OCI-LY3 (cell line): ENCODE measurements around the gene SULT1A3.
A peak's percentile ranks its signal among the peaks of the same experiment; 100 is the strongest.
"Not testable (repeated sequence)": the region's sequence is repeated elsewhere in the genome, so short reads cannot be mapped to it uniquely, and the experiment has no call there.

Experiments used
- H2AFZ ChIP-seq: fragments of 200-600, 300-600 bp; shearing (Covaris generic); 2 replicates; pipeline ENCODE4 v1.6.0; 2014; ENCODE audit warnings: antibody characterized with exemption, low read depth, low read length
- H3K27ac ChIP-seq: fragments of 200-600, 300-600 bp; sonication (generic); 2 replicates; pipeline ENCODE4 v1.5.1; 2014; ENCODE audit warnings: mild to moderate bottlenecking, low read length, moderate library complexity, mixed read lengths
- H3K27me3 ChIP-seq: fragments of 200-600, 300-600 bp; sonication (generic); 2 replicates; pipeline ENCODE4 v1.6.1; 2014; ENCODE audit warnings: low read depth, low read length, mixed read lengths
- H3K36me3 ChIP-seq: fragments of 200-600, 300-600 bp; sonication (generic); replicated peaks from 2 replicates; pipeline ENCODE3; 2014; ENCODE audit warnings: low read depth, low read length, mixed read lengths
- H3K4me1 ChIP-seq: fragments of 300-600, 200-600 bp; sonication (generic); 2 replicates; pipeline ENCODE4 v1.6.1; 2014; ENCODE audit warnings: low read length, mixed read lengths
- H3K4me2 ChIP-seq: fragments of 200-600, 300-600 bp; sonication (generic); 2 replicates; pipeline ENCODE4 v1.6.1; 2014; ENCODE audit warnings: low read length, mixed read lengths
- H3K4me3 ChIP-seq: fragments of 300-600, 200-600 bp; sonication (generic); 2 replicates; pipeline ENCODE4 v1.5.1; 2014; ENCODE audit warnings: antibody characterized with exemption, mild to moderate bottlenecking, low read length, moderate library complexity
- H3K79me2 ChIP-seq: fragments of 300-600, 200-600 bp; shearing (Covaris generic); 2 replicates; pipeline ENCODE4 v1.6.1; 2014; ENCODE audit warnings: mild to moderate bottlenecking, low read length, mixed read lengths
- H3K9ac ChIP-seq: fragments of 300-600, 200-600 bp; shearing (Covaris generic); 2 replicates; pipeline ENCODE4 v1.6.0; 2014; ENCODE audit warnings: mild to moderate bottlenecking, low read length, moderate library complexity
- H3K9me3 ChIP-seq: fragments of 200-600, 300-600 bp; shearing (Covaris generic); 2 replicates; pipeline ENCODE4 v1.6.1; 2014; ENCODE audit warnings: low read length, mixed read lengths; ENCODE audit not compliant: insufficient read depth
- H4K20me1 ChIP-seq: fragments of 200-600, 300-600 bp; sonication (generic); 2 replicates; pipeline ENCODE4 v1.6.1; 2016; ENCODE audit warnings: low read length, mixed read lengths; ENCODE audit not compliant: insufficient read depth
- EZH2phosphoT487 ChIP-seq: fragments of 200-600 bp; shearing (Covaris generic); IDR thresholded peaks from 2 replicates; pipeline ENCODE4 v1.6.1; 2018; ENCODE audit warnings: antibody characterized with exemption, mixed run types, low read depth
- TF ChIP-seq, protein P1 (sequence below): fragments of 200-600, 300-600 bp; sonication (generic); IDR thresholded peaks from 2 replicates; pipeline ENCODE4 v1.5.1; 2014; ENCODE audit warnings: antibody characterized with exemption, low read length, low read depth

Gene SULT1A3

DNA sequence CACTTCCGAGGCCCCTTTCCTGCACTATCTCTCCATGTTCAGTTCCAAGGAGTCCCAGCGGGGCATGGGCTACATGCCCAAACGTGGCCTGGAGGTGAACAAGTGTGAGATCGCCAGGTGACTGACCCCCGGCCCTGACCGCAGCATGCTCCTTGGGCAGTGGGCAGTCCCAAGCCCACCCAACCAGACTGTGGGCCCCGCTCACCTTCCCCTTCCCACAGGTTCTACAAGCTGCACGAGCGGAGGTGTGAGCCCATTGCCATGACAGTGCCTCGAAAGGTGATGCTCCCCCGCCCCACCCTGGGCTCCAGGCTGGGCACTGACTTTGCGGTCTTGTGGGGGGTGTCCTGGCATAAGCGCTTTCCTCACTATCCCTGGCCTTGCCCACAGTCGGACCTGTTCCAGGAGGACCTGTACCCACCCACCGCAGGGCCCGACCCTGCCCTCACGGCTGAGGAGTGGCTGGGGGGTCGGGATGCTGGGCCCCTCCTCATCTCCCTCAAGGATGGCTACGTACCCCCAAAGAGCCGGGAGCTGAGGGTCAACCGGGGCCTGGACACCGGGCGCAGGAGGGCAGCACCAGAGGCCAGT, 11.0 kb upstream of the SULT1A3 start:
- Histone ChIP-seq H3K9ac (no peak overlapping the region), H3K27ac (peak overlapping the region; percentile 96), H3K4me1 (peaks cover 36% of the 10 kb centered on the region), H3K79me2 (peaks cover 52% of the 10 kb centered on the region), H3K36me3 (peaks cover 41% of the 10 kb centered on the region), H4K20me1 (peaks cover 5% of the 10 kb centered on the region), H2AFZ (no peak overlapping the region), H3K9me3 (no peaks in the 10 kb centered on the region), H3K4me2 (no peak overlapping the region), H3K4me3 (no peak overlapping the region), H3K27me3 (no peaks in the 10 kb centered on the region)
- TF ChIP-seq, protein P1, sequence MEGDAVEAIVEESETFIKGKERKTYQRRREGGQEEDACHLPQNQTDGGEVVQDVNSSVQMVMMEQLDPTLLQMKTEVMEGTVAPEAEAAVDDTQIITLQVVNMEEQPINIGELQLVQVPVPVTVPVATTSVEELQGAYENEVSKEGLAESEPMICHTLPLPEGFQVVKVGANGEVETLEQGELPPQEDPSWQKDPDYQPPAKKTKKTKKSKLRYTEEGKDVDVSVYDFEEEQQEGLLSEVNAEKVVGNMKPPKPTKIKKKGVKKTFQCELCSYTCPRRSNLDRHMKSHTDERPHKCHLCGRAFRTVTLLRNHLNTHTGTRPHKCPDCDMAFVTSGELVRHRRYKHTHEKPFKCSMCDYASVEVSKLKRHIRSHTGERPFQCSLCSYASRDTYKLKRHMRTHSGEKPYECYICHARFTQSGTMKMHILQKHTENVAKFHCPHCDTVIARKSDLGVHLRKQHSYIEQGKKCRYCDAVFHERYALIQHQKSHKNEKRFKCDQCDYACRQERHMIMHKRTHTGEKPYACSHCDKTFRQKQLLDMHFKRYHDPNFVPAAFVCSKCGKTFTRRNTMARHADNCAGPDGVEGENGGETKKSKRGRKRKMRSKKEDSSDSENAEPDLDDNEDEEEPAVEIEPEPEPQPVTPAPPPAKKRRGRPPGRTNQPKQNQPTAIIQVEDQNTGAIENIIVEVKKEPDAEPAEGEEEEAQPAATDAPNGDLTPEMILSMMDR: no peak
- no peak for TF ChIP-seq EZH2phosphoT487

DNA sequence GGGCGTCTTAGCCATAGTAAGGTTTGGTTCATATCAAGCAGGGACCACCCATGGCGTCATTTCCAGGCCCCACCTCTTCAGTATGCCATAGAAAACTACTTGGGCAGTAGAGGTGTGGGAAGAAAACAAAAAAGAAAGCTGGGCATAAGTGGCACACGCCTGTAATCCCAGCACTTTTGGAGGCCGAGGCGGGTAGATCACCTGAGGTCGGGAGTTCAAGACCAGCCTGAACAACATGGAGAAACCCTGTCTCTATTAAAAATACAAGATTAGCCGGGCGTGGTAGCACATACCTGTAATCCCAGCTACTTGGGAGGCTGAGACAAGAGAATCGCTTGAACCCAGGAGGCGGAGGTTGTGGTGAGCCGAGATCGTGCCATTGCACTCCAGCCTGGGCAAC, 7.9 kb upstream of the SULT1A3 start:
- peaks cover 20% of the 10 kb centered on the region for H3K4me1 ChIP-seq
- not testable (repeated sequence) for H3K27ac ChIP-seq, H3K9ac ChIP-seq, H2AFZ ChIP-seq, H3K4me3 ChIP-seq, H3K27me3 ChIP-seq, H4K20me1 ChIP-seq, H3K9me3 ChIP-seq, H3K4me2 ChIP-seq
- peaks cover 21% of the 10 kb centered on the region for H3K79me2 ChIP-seq
- H3K36me3 ChIP-seq: peaks cover 22% of the 10 kb centered on the region

DNA sequence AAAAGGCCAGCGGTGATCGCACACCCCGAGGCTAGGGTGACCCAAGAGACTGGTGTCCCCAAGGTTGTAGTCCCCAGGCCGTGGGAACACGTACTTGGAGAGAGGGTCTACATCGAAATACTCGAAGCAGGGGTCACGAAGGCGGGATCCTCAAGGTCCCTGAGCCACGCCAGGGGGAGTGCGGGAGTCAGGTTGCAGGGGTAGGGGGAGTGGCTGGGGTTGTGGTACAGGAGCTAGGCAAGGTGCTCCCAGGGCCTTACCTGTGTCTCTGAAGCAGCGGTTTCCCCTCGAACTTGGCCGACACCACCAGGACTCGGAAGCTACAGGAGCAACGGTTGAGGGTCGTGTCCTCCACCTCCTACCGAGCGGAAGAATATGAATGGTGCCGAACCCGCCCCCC, 6.0 kb upstream of the SULT1A3 start:
- H3K27ac ChIP-seq, H3K4me2 ChIP-seq, H3K27me3 ChIP-seq, H3K4me3 ChIP-seq, H4K20me1 ChIP-seq, H3K9ac ChIP-seq, H2AFZ ChIP-seq, H3K79me2 ChIP-seq, H3K4me1 ChIP-seq, H3K36me3 ChIP-seq, H3K9me3 ChIP-seq: not testable (repeated sequence)

DNA sequence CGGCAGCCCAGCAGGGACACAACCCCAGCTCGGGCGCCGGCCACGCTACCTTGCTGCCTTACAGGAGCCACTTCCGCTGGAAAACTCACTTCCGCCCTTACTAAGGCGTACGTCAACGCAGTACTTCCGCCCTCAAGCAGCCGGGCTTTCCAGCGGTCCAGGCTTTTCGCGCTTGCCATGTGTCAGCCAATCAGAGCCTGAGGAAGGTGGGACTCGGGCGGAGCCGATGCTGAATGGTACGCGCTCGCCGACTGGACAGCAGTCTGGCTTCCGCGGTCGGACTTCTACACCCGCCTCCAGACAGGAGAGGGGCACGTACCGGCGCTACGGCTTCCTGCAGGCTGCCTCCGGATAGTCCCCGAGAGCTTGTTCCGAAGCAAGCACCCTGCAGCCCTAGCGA, 5.4 kb upstream of the SULT1A3 start, which contains the start of the genes BOLA2B and SLX1A:
Gene BOLA2B, minus strand, starts transcription at position 52 of the 400 bp plus-strand sequence. CDS start 71 bp downstream, outside the sequence.
Gene SLX1A, plus strand, starts transcription at position 261 of the 400 bp plus-strand sequence. CDS start 210 bp downstream, outside the sequence.
- Histone ChIP-seq H3K4me3 (peak within 1 kb of the TSS; percentile 53; the same call in 1 of the 2 replicates), H3K4me2 (peak within 1 kb of the TSS; percentile 32; the same call in 1 of the 2 replicates)
- not testable (repeated sequence) for H2AFZ ChIP-seq, H3K4me1 ChIP-seq, H4K20me1 ChIP-seq, H3K79me2 ChIP-seq, H3K9me3 ChIP-seq, H3K36me3 ChIP-seq, H3K27ac ChIP-seq, H3K27me3 ChIP-seq, H3K9ac ChIP-seq

DNA sequence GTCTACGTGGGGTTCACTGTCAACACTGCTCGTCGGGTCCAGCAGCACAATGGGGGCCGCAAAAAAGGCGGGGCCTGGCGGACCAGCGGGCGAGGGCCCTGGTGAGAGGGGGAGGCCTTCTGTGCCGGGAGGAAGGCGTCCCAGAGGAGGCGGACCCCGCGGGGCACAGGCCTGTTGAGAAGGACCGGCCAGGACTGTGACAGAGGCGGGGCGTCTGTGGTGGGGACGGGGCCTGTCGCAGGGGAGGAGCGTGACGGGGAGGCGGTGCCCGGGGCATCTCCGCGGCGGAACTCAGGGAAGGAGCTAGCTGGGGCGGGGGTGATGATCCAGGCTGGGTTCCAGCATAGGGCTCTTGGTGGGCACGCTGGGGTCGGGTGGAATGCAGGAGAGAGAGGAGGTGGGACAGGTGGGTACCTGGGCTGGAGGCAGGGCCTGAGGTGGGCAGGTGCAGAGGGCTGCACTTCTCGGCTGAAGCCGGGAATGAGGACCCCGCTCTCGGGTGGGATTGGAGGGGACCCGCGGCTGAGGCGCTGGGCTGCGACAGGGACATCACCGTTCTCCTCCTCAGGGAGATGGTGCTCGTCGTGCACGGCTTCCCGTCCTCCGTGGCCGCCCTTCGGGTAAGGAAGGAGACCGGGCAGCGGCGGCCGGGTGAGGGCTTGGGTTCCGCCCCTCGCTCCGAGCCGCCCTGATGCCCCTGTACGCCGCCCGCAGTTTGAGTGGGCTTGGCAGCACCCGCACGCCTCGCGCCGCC, 4.7 kb upstream of the SULT1A3 start:
- not testable (repeated sequence) for H3K9ac ChIP-seq, H2AFZ ChIP-seq, H3K27ac ChIP-seq, H3K9me3 ChIP-seq, H3K27me3 ChIP-seq, H4K20me1 ChIP-seq, H3K4me1 ChIP-seq, H3K36me3 ChIP-seq, H3K79me2 ChIP-seq
- Histone ChIP-seq H3K4me3 (peak overlapping the region; percentile 53; the same call in 1 of the 2 replicates), H3K4me2 (peak overlapping the region; percentile 32; the same call in 1 of the 2 replicates)

GRCh38 chr16:30197001-30197400, 2.1 kb upstream of the SULT1A3 start:
- not testable (repeated sequence) for H3K27me3 ChIP-seq, H3K4me1 ChIP-seq, H2AFZ ChIP-seq, H3K27ac ChIP-seq, H4K20me1 ChIP-seq, H3K4me3 ChIP-seq, H3K36me3 ChIP-seq, H3K9ac ChIP-seq, H3K4me2 ChIP-seq, H3K79me2 ChIP-seq, H3K9me3 ChIP-seq

GRCh38 chr16:30199608-30200343, 721 bp downstream of the SULT1A3 start:
- H3K9me3 ChIP-seq, H2AFZ ChIP-seq, H3K79me2 ChIP-seq, H3K4me2 ChIP-seq, H4K20me1 ChIP-seq, H3K36me3 ChIP-seq, H3K27ac ChIP-seq, H3K9ac ChIP-seq, H3K4me1 ChIP-seq, H3K27me3 ChIP-seq, H3K4me3 ChIP-seq: not testable (repeated sequence)

DNA sequence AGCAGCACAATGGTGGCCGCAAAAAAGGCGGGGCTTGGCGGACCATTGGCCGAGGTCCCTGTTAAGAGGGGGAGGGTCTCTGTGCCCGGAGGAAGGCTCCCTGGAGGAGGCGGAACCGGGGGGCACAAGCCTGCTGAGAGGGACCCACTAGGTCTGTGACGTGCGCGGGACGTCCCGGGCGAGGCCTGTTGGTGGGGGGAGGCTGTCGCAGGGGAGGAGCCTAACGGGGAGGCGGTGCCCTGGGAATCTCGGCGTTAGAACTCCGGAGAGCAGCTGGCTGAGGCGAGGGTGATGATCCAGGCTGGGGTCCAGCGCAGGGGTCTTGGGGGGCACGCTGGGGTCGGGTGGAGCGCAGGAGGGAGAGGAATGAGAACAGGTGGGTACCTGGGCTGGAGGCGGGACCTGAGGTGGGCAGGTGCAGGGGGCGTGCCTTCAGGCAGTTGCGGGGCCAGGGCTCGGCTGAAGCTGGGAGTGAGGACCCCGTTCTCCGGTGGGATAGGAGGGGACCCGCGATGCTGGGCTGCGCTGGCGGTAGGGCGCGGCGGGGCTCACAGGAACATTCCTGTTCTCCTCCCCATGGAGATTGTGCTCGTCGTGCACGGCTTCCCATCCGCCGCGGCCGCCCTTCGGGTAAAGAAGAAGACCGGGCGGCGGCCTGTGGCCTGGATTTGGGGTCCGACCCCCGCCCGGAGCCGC, 6.6 kb downstream of the SULT1A3 start:
- H3K4me2 ChIP-seq, H3K4me3 ChIP-seq, H3K27ac ChIP-seq, H3K9me3 ChIP-seq, H4K20me1 ChIP-seq, H3K4me1 ChIP-seq, H3K36me3 ChIP-seq, H2AFZ ChIP-seq, H3K27me3 ChIP-seq, H3K9ac ChIP-seq, H3K79me2 ChIP-seq: not testable (repeated sequence)
